ENCODE results near the gene MYPOP.

The MYPOP gene

GRCh38 chr19:45901912-45902650 lies at the start of gene MYPOP:
Gene MYPOP, minus strand, starts transcription at chr19:45902613. Its CDS starts 840 bp downstream, at chr19:45901773.
- no peak for DNase-seq

GRCh38 chr19:45947926-45948325 lies 45.5 kb upstream of the MYPOP start:
- DNase-seq: no peak

- DNase-seq: no peak
These were observed 38.0 kb upstream of the MYPOP start for GRCh38 chr19:45940515-45940805.

- no peak for DNase-seq
These were observed 37.5 kb upstream of the MYPOP start for GRCh38 chr19:45939792-45940514.

GRCh38 chr19:45938733-45939319 lies 36.4 kb upstream of the MYPOP start:
- no peak for DNase-seq

- no peak for DNase-seq
These were observed 32.9 kb upstream of the MYPOP start for GRCh38 chr19:45935267-45935666.

- DNase-seq: no peak
These were observed 32.3 kb upstream of the MYPOP start for GRCh38 chr19:45934551-45935230.

- no peak for DNase-seq
These were observed 31.3 kb upstream of the MYPOP start for GRCh38 chr19:45933759-45934158.

GRCh38 chr19:45931055-45931454 lies 28.6 kb upstream of the MYPOP start:
- DNase-seq: no peak

- no peak for DNase-seq
These were observed 26.8 kb upstream of the MYPOP start for GRCh38 chr19:45929247-45929646.

GRCh38 chr19:45927565-45928261 lies 25.3 kb upstream of the MYPOP start:
- peak; percentile 86 for DNase-seq

- DNase-seq: no peak
These were observed 22.6 kb upstream of the MYPOP start for GRCh38 chr19:45924891-45925447.

- no peak for DNase-seq
These were observed 19.9 kb upstream of the MYPOP start for GRCh38 chr19:45922281-45922680.

- DNase-seq: no peak
These were observed 18.0 kb upstream of the MYPOP start for GRCh38 chr19:45920458-45920857.

GRCh38 chr19:45919678-45920077 lies 17.3 kb upstream of the MYPOP start:
- DNase-seq: no peak

GRCh38 chr19:45918721-45919120 lies 16.3 kb upstream of the MYPOP start:
- DNase-seq: no peak

- no peak for DNase-seq
These were observed 15.1 kb upstream of the MYPOP start for GRCh38 chr19:45917421-45918091.

GRCh38 chr19:45913874-45914830 lies 11.7 kb upstream of the MYPOP start, which contains the start of gene NANOS2:
Gene NANOS2, minus strand, starts transcription at chr19:45914778. Its CDS starts 85 bp downstream, at chr19:45914693.
- no peak for DNase-seq

- no peak for DNase-seq
These were observed 8.9 kb upstream of the MYPOP start for GRCh38 chr19:45911291-45911690.

- no peak for DNase-seq
These were observed 6.5 kb upstream of the MYPOP start for GRCh38 chr19:45908956-45909355.

GRCh38 chr19:45906221-45906620 lies 3.8 kb upstream of the MYPOP start:
- no peak for DNase-seq

Data from activated CD4-positive, alpha-beta T cell treated with anti-CD3 and anti-CD28 coated beads, Interleukin-2, amount 50 U/mL, for 1 hour (primary cell).